GM12878 (cell line): ENCODE data around the gene REEP5. TPM values are rescaled to one million over a fixed set of nuclear protein-coding genes. Genes with fewer than 3 reads are reported as not detected.

Experiments used
- ATAC-seq: fragments of 200-7000 bp; cut with Tn5 transposase; 3 replicates; pipeline ENCODE4 v1.9.1; 2020; ENCODE audit warnings: mild to moderate bottlenecking, moderate library complexity
- BruUV-seq: library from RNA; stranded (reverse); fragments of 400-500 nt; replicated peaks from 2 replicates; lab custom pipeline; 2021; lab: Mats Ljungman, UMichigan
- CTCF ChIA-PET: fragments of 300-600 bp; sonication (Branson Sonifier 250); formaldehyde crosslinking; extraction: SDS; loops from one replicate; lab custom pipeline; 2021; ENCODE audit warnings: inconsistent platforms; lab: Yijun Ruan, JAX
- POLR2A ChIA-PET: fragments of 350-600 bp; formaldehyde crosslinking; extraction: SDS; loops from one replicate; lab custom pipeline; 2021; ENCODE audit warnings: inconsistent platforms; lab: Charles Lee
- RAD21 ChIA-PET: fragments of 300-600 bp; sonication (Branson Sonifier 250); formaldehyde crosslinking; loops from one replicate; lab custom pipeline; 2023; ENCODE audit warnings: antibody characterized with exemption; ENCODE audit not compliant: unreplicated experiment; lab: Charles Lee
- SMC1A ChIA-PET: fragments of 300-600 bp; sonication (Branson Sonifier 250); formaldehyde crosslinking; loops from one replicate; lab custom pipeline; 2023; ENCODE audit not compliant: unreplicated experiment, uncharacterized antibody; lab: Charles Lee
- DNase-seq: peaks from one replicate; pipeline ENCODE4 v3.0.0-alpha.2; 2011; ENCODE audit warnings: low read depth, low spot score
- FAIRE-seq: peaks from 3 replicates; lab custom pipeline; 2011; peaks lifted over from hg19 to GRCh38; lab: Jason Lieb, UNC
- H2AFZ ChIP-seq: 2 replicates; pipeline ENCODE4 v1.6.0; 2011; ENCODE audit warnings: low read depth, low read length, control low read depth; ENCODE audit not compliant: control insufficient read depth
- H3K27ac ChIP-seq: 2 replicates; pipeline ENCODE4 v1.5.1; 2011; ENCODE audit warnings: control low read depth; ENCODE audit not compliant: control insufficient read depth, insufficient read depth
- H3K27me3 ChIP-seq, 2 experiments: replicated peaks in 1 of 2; 2 replicates each; pipeline versions ENCODE4 v1.6.0 to v1.6.1; 2011; ENCODE audit warnings: low read length in 1 of 2; ENCODE audit not compliant: control insufficient read depth in 2 of 2, insufficient read depth in 2 of 2
- H3K36me3 ChIP-seq, 2 experiments: 2 replicates each; pipeline ENCODE4 v1.5.1; 2011; ENCODE audit warnings: low read length in 1 of 2; ENCODE audit not compliant: control insufficient read depth in 2 of 2, insufficient read depth in 2 of 2
- H3K4me1 ChIP-seq: 2 replicates; pipeline ENCODE4 v1.6.1; 2011; ENCODE audit warnings: mild to moderate bottlenecking, low read length, moderate library complexity, mixed read lengths; ENCODE audit not compliant: control insufficient read depth, insufficient read depth
- H3K4me2 ChIP-seq: 2 replicates; pipeline ENCODE4 v1.6.0; 2011; ENCODE audit warnings: control low read depth; ENCODE audit not compliant: control insufficient read depth, insufficient read depth
- H3K4me3 ChIP-seq: fragments of 200-600 bp; sonication (generic); 2 replicates; pipeline ENCODE4 v1.5.1; 2016
- H3K79me2 ChIP-seq: 2 replicates; pipeline ENCODE4 v1.6.0; 2011; ENCODE audit warnings: low read length; ENCODE audit not compliant: control insufficient read depth, insufficient read depth
- H3K9ac ChIP-seq: 2 replicates; pipeline ENCODE4 v1.8.0; 2011; ENCODE audit warnings: low read length, control low read depth, mixed read lengths; ENCODE audit not compliant: control insufficient read depth, insufficient read depth
- H3K9me3 ChIP-seq: replicated peaks from 3 replicates; pipeline ENCODE4 v1.5.1; 2011; ENCODE audit warnings: mild to moderate bottlenecking, low read length; ENCODE audit not compliant: control insufficient read depth, insufficient read depth
- H4K20me1 ChIP-seq: 2 replicates; pipeline ENCODE4 v1.6.0; 2011; ENCODE audit not compliant: control insufficient read depth, insufficient read depth
- ASH2L ChIP-seq: fragments of 300-600, 200-600 bp; sonication (generic); IDR thresholded peaks from 2 replicates; pipeline ENCODE4 v1.6.1; 2017; ENCODE audit warnings: low read depth, mild to moderate bottlenecking, borderline replicate concordance
- ATF7 ChIP-seq: fragments of 450-650 bp; IDR thresholded peaks from 2 replicates; pipeline ENCODE4 v1.6.1; 2016; ENCODE audit warnings: low read depth, mild to moderate bottlenecking
- BACH1 ChIP-seq: fragments of 450-650 bp; IDR thresholded peaks from 2 replicates; pipeline ENCODE4 v1.6.1; 2017; ENCODE audit warnings: mild to moderate bottlenecking, borderline replicate concordance
- BCL11A ChIP-seq: IDR thresholded peaks from 2 replicates; pipeline ENCODE4 v1.6.1; 2011; ENCODE audit warnings: low read depth, low read length
- BCL3 ChIP-seq: IDR thresholded peaks from 2 replicates; pipeline ENCODE4 v1.6.1; 2011; ENCODE audit warnings: borderline replicate concordance, low read depth, mild to moderate bottlenecking, moderate library complexity, low read length; ENCODE audit not compliant: insufficient read depth, poor library complexity, severe bottlenecking
- BRCA1 ChIP-seq: IDR thresholded peaks from 2 replicates; pipeline ENCODE4 v1.6.1; 2011; ENCODE audit warnings: low read depth, low read length, improper control_type of control experiment
- DPF2 ChIP-seq: fragments of 450-650 bp; IDR thresholded peaks from 2 replicates; pipeline ENCODE4 v1.6.1; 2017; ENCODE audit warnings: mild to moderate bottlenecking
- ESRRA ChIP-seq: IDR thresholded peaks from 2 replicates; pipeline ENCODE4 v1.6.1; 2012; ENCODE audit warnings: mild to moderate bottlenecking, low read length, improper control_type of control experiment
- GATAD2B ChIP-seq: fragments of 450-650 bp; conservative IDR thresholded peaks from 2 replicates; pipeline ENCODE4 v1.6.1; 2017; ENCODE audit warnings: low read depth, mild to moderate bottlenecking, moderate library complexity
- IRF4 ChIP-seq: IDR thresholded peaks from 2 replicates; pipeline ENCODE4 v1.6.1; 2011; ENCODE audit warnings: low read depth, low read length
- MYB ChIP-seq: fragments of 150-350 bp; IDR thresholded peaks from 2 replicates; pipeline ENCODE4 v1.6.1; 2014; ENCODE audit warnings: mild to moderate bottlenecking, low read depth, low read length, borderline replicate concordance
- NBN ChIP-seq: fragments of 450-650 bp; IDR thresholded peaks from 2 replicates; pipeline ENCODE4 v1.6.1; 2016
- STAT3 ChIP-seq: IDR thresholded peaks from 2 replicates; pipeline ENCODE4 v1.6.1; 2011; ENCODE audit warnings: low read depth, low read length, improper control_type of control experiment
- TCF12 ChIP-seq: IDR thresholded peaks from 2 replicates; pipeline ENCODE4 v1.6.1; 2011; ENCODE audit warnings: low read depth, mild to moderate bottlenecking, low read length
- ZNF24 ChIP-seq: fragments of 450-650 bp; IDR thresholded peaks from 2 replicates; pipeline ENCODE4 v1.6.1; 2017; ENCODE audit warnings: antibody characterized with exemption, mild to moderate bottlenecking
- ZNF274 ChIP-seq: IDR thresholded peaks from one replicate; pipeline ENCODE4 v1.8.0; 2011; ENCODE audit not compliant: insufficient read length, insufficient read depth
- WGBS: methylation state at CpG from one replicate; pipeline ENCODE4 v1.1.6; 2016; ENCODE audit warnings: low lambda C conversion rate; ENCODE audit not compliant: insufficient replicate concordance, insufficient coverage; ENCODE audit errors: missing lambda C conversion rate; 5-methylcytosine and 5-hydroxymethylcytosine counted together
- in situ Hi-C: fragments of 300-500 bp; cut with MboI; formaldehyde crosslinking; loops from 9 replicates; pipeline ENCODE4 v1.14.3; 2018; ENCODE audit warnings: mixed read lengths
- intact Hi-C: fragments of 100-400 bp; cut with micrococcal nuclease; formaldehyde crosslinking; loops from one replicate; pipeline ENCODE4 v1.14.2; 2022; ENCODE audit not compliant: unreplicated experiment
- polyA plus RNA-seq, 11 experiments: library from polyadenylated mRNA; depleted of rRNA in 4 of 11; unstranded in 6 of 11; stranded (reverse) in 5 of 11; fragments of >200 nt; fragmentation: Nextera tagmentation in 4 of 11; fragmentation: Illumina TruSeq in 1 of 11; extraction: Ambion mirVana in 4 of 11; extraction: Trizol in 1 of 11; gene quantifications; 1 replicate in 1 of 11; 2 replicates in 10 of 11; pipeline versions ENCODE4 v1.2.1 to v1.2.3, GENCODE V29; 2011 to 2016; ENCODE audit warnings: inconsistent platforms in 2 of 11, missing spikeins in 2 of 11, low read depth in 1 of 11
- total RNA-seq, 4 experiments: library from RNA; depleted of rRNA in 3 of 4; stranded (reverse); fragments of >200 nt in 3 of 4; fragmentation: Illumina TruSeq in 1 of 4; extraction: Trizol in 1 of 4; gene quantifications; 2 replicates each; pipeline versions ENCODE4 v1.2.1 to v1.2.3, GENCODE V29; 2013 to 2021
- TF ChIP-seq, protein P1 (sequence below): fragments of 450-650 bp; IDR thresholded peaks from 2 replicates; pipeline ENCODE4 v1.6.1; 2017; ENCODE audit warnings: antibody characterized with exemption, mild to moderate bottlenecking, moderate library complexity

Gene REEP5
- total and polyA plus RNA-seq, 10 of the 15 experiments (the other 5 are each of a cell fraction or from before 2014, with no cell fraction given), result 30.5 to 211 (median 113) TPM

GRCh38 chr5:112914584-112914983 is 7.4 kb downstream of the REEP5 start (continued):
- TF ChIP-seq MYB (no peak), STAT3 (no peak), ASH2L (no peak)
- TF ChIP-seq, protein P1, sequence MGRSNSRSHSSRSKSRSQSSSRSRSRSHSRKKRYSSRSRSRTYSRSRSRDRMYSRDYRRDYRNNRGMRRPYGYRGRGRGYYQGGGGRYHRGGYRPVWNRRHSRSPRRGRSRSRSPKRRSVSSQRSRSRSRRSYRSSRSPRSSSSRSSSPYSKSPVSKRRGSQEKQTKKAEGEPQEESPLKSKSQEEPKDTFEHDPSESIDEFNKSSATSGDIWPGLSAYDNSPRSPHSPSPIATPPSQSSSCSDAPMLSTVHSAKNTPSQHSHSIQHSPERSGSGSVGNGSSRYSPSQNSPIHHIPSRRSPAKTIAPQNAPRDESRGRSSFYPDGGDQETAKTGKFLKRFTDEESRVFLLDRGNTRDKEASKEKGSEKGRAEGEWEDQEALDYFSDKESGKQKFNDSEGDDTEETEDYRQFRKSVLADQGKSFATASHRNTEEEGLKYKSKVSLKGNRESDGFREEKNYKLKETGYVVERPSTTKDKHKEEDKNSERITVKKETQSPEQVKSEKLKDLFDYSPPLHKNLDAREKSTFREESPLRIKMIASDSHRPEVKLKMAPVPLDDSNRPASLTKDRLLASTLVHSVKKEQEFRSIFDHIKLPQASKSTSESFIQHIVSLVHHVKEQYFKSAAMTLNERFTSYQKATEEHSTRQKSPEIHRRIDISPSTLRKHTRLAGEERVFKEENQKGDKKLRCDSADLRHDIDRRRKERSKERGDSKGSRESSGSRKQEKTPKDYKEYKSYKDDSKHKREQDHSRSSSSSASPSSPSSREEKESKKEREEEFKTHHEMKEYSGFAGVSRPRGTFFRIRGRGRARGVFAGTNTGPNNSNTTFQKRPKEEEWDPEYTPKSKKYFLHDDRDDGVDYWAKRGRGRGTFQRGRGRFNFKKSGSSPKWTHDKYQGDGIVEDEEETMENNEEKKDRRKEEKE, result no peak

- WGBS, result 100% methylated on average over 1 of the region's 1 CpG
- no peak for DNase-seq
- H2AFZ ChIP-seq, result no peak overlapping the region
- BruUV-seq, result TSS peak; percentile 14
- no peak for ATAC-seq
- H4K20me1 ChIP-seq, result no peaks in the 10 kb centered on the region
- peaks cover 13% of the 10 kb centered on the region for H3K79me2 ChIP-seq
- H3K36me3 ChIP-seq, result peaks cover 4 to 18% of the 10 kb centered on the region in 2 experiments; a peak in 3 of 4 replicates
- SMC1A ChIA-PET, result interaction anchor here (1.3 to 1.5 kb wide), 2 partner anchors 44 to 52 kb away, joined by 3 to 6 read pairs; no protein-coding TSS in a partner anchor
- POLR2A ChIA-PET, result interaction anchor here (1.1 kb wide), 1 partner anchor 49 kb away, joined by 3 read pairs; the partner anchor contains the start of gene SRP19
- in situ Hi-C loops, result no loop called here
- no peak for FAIRE-seq
- no peak overlapping the region for H3K9ac ChIP-seq
- RAD21 ChIA-PET, result interaction anchor here (1.1 kb wide), 1 partner anchor 10 kb away, joined by 3 read pairs; no protein-coding TSS in a partner anchor
- H3K4me3 ChIP-seq, result no peak overlapping the region
- no peak overlapping the region for H3K27ac ChIP-seq
- CTCF ChIA-PET, result interaction anchor here (0.8 to 3.6 kb wide), 4 partner anchors 9 to 51 kb away, joined by 3 to 16 read pairs (median 4); partner anchors contain the start of gene REEP5
- H3K4me1 ChIP-seq, result peaks cover 4% of the 10 kb centered on the region; the same call in 1 of the 2 replicates
- intact Hi-C loops, result loop anchor here (10.0 kb wide), 1 partner anchor 216 kb away; no protein-coding TSS in a partner anchor
- no peaks in the 10 kb centered on the region for H3K27me3 ChIP-seq
- H3K4me2 ChIP-seq, result no peak overlapping the region
- no peaks in the 10 kb centered on the region for H3K9me3 ChIP-seq
- TF ChIP-seq TCF12 (no peak), IRF4 (no peak), NBN (no peak), BACH1 (no peak), BCL3 (no peak), ZNF24 (no peak), ATF7 (no peak), DPF2 (no peak), ESRRA (no peak), GATAD2B (no peak), BRCA1 (no peak), ZNF274 (no peak), BCL11A (no peak)
Measured at GRCh38 chr5:112910529-112910928, 11.5 kb downstream of the REEP5 start.
